Mesenchymal stem cell (in vitro differentiated cells and primary cell): ENCODE results near the gene ABCC1.
A peak's percentile ranks its signal among the peaks of the same experiment; 100 is the strongest.

Experiments
- DNase-seq: peaks from one replicate; pipeline ENCODE4 v3.0.0-alpha.2; 2013
- H2AFZ ChIP-seq: one replicate; pipeline ENCODE4 v1.6.1; 2013; ENCODE audit warnings: low read depth, mild to moderate bottlenecking, control low read depth, inconsistent platforms, low read length, moderate library complexity
- H2AK5ac ChIP-seq: 2 replicates; pipeline ENCODE4 v1.6.1; 2013; ENCODE audit warnings: low read length, moderate library complexity, mild to moderate bottlenecking, inconsistent platforms; ENCODE audit not compliant: severe bottlenecking
- H2BK120ac ChIP-seq: one replicate; pipeline ENCODE4 v1.6.1; 2013; ENCODE audit warnings: low read depth, mild to moderate bottlenecking, inconsistent platforms, low read length, moderate library complexity
- H2BK12ac ChIP-seq, 2 experiments: one replicate each; pipeline ENCODE4 v1.6.1; 2013; ENCODE audit warnings: inconsistent platforms in 2 of 2, low read length in 2 of 2, mild to moderate bottlenecking in 2 of 2, moderate library complexity in 2 of 2, control low read depth in 1 of 2
- H2BK15ac ChIP-seq: one replicate; pipeline ENCODE4 v1.6.1; 2013; ENCODE audit warnings: mild to moderate bottlenecking, low read depth, inconsistent platforms; ENCODE audit not compliant: poor library complexity, severe bottlenecking
- H2BK5ac ChIP-seq: 2 replicates; pipeline ENCODE4 v1.6.1; 2013; ENCODE audit warnings: low read depth, mild to moderate bottlenecking, low read length, control low read depth, inconsistent platforms; ENCODE audit not compliant: poor library complexity, severe bottlenecking
- H3K14ac ChIP-seq, 2 experiments: one replicate each; pipeline ENCODE4 v1.6.1; 2013; ENCODE audit warnings: inconsistent platforms in 2 of 2, low read length in 2 of 2, control low read depth in 1 of 2, mild to moderate bottlenecking in 1 of 2, moderate library complexity in 1 of 2
- H3K18ac ChIP-seq, 2 experiments: one replicate each; pipeline ENCODE4 v1.6.1; 2013; ENCODE audit warnings: inconsistent platforms in 2 of 2, low read length in 2 of 2, control low read depth in 1 of 2, low read depth in 1 of 2, mild to moderate bottlenecking in 1 of 2
- H3K23ac ChIP-seq, 2 experiments: one replicate each; pipeline ENCODE4 v1.6.1; 2013; ENCODE audit warnings: inconsistent platforms in 2 of 2, low read length in 2 of 2, mild to moderate bottlenecking in 2 of 2, moderate library complexity in 2 of 2, control low read depth in 1 of 2
- H3K27ac ChIP-seq: 2 replicates; pipeline ENCODE4 v1.5.1; 2013; ENCODE audit warnings: mild to moderate bottlenecking, moderate library complexity, low read length, control low read depth, inconsistent platforms; ENCODE audit not compliant: poor library complexity, severe bottlenecking
- H3K27me3 ChIP-seq, 2 experiments: 2 replicates each; pipeline versions ENCODE4 v1.6.1 to v1.7.0; 2013; ENCODE audit warnings: low read length in 2 of 2, mild to moderate bottlenecking in 2 of 2, moderate library complexity in 2 of 2, control low read depth in 1 of 2, inconsistent platforms in 1 of 2; ENCODE audit not compliant: control insufficient read depth in 1 of 2, insufficient read depth in 1 of 2
- H3K36me3 ChIP-seq, 2 experiments: 2 replicates each; pipeline versions ENCODE4 v1.6.1 to v1.7.0; 2013; ENCODE audit warnings: low read length in 2 of 2, control low read depth in 1 of 2, inconsistent platforms in 1 of 2, low read depth in 1 of 2, mild to moderate bottlenecking in 1 of 2; ENCODE audit not compliant: insufficient read depth in 2 of 2, control insufficient read depth in 1 of 2
- H3K4ac ChIP-seq, 2 experiments: one replicate each; pipeline ENCODE4 v1.6.1; 2013; ENCODE audit warnings: inconsistent platforms in 2 of 2, low read length in 2 of 2, mild to moderate bottlenecking in 2 of 2, moderate library complexity in 2 of 2, control low read depth in 1 of 2, low read depth in 1 of 2
- H3K4me1 ChIP-seq: 2 replicates; pipeline ENCODE4 v1.6.1; 2013; ENCODE audit warnings: low read depth, low read length, control low read depth; ENCODE audit not compliant: control insufficient read depth, insufficient read depth
- H3K4me2 ChIP-seq: 2 replicates; pipeline ENCODE4 v1.6.1; 2013; ENCODE audit warnings: low read length, mild to moderate bottlenecking, inconsistent platforms; ENCODE audit not compliant: poor library complexity, severe bottlenecking
- H3K4me3 ChIP-seq, 2 experiments: 2 replicates each; pipeline versions ENCODE4 v1.5.1 to v1.7.0; 2013; ENCODE audit warnings: low read length in 2 of 2, mild to moderate bottlenecking in 2 of 2, control low read depth in 1 of 2, low read depth in 1 of 2; ENCODE audit not compliant: insufficient read depth in 1 of 2
- H3K79me1 ChIP-seq: replicated peaks from 2 replicates; pipeline ENCODE4 v1.6.1; 2013; ENCODE audit warnings: mild to moderate bottlenecking, control low read depth, low read length, inconsistent platforms; ENCODE audit not compliant: poor library complexity, severe bottlenecking
- H3K9ac ChIP-seq: 2 replicates; pipeline ENCODE4 v1.7.0; 2013; ENCODE audit warnings: mild to moderate bottlenecking, low read length, moderate library complexity
- H3K9me3 ChIP-seq: 2 replicates; pipeline ENCODE4 v1.7.0; 2013; ENCODE audit warnings: mild to moderate bottlenecking, low read length; ENCODE audit not compliant: control insufficient read depth
- H4K8ac ChIP-seq: one replicate; pipeline ENCODE4 v1.6.1; 2013; ENCODE audit warnings: inconsistent platforms, mild to moderate bottlenecking, low read length, moderate library complexity
- H4K91ac ChIP-seq: one replicate; pipeline ENCODE4 v1.6.1; 2013; ENCODE audit warnings: mild to moderate bottlenecking, low read length, inconsistent platforms
- WGBS: methylation state at CpG from one replicate; pipeline ENCODE4 v1.1.7; 2013; ENCODE audit warnings: mixed read lengths; 5-methylcytosine and 5-hydroxymethylcytosine counted together

Gene ABCC1

DNA sequence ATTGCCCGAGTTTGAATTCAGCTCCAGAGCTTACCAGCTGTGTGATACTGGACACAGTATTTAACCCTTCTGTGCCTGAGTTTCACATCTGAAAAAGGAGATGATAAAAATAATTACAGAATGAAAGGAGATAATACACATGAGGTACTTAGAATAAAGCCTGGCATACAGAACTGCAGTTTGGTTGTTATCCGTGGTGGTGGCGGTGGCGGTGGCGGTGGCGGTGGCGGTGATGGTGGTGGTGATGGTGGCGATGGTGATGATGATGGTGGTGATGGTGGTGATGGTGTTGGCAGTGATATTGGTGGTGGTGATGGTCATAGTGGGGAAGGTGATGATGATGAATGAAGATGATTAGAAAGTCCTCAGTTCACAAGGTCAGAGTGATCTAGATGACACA, 57.2 kb downstream of the ABCC1 start:
- H2BK15ac ChIP-seq, result no peak overlapping the region
- H2BK12ac ChIP-seq, result no peak overlapping the region
- H3K4me3 ChIP-seq, result no peak overlapping the region
- H3K4ac ChIP-seq, result no peak overlapping the region
- no peak overlapping the region for H3K23ac ChIP-seq
- no peak overlapping the region for H4K91ac ChIP-seq
- H2AFZ ChIP-seq, result no peak overlapping the region
- no peak overlapping the region for H3K4me2 ChIP-seq
- no peaks in the 10 kb centered on the region for H3K9me3 ChIP-seq
- peak overlapping the region in 1 of 2 experiments; percentile 22 for H3K18ac ChIP-seq
- H3K4me1 ChIP-seq, result peaks cover 24% of the 10 kb centered on the region
- H3K27me3 ChIP-seq, result no peaks in the 10 kb centered on the region
- no peak overlapping the region for H3K27ac ChIP-seq
- H3K79me1 ChIP-seq, result peaks cover 11% of the 10 kb centered on the region
- H2AK5ac ChIP-seq, result no peak overlapping the region
- WGBS, result 85% methylated on average over 8 of the region's 8 CpGs
- no peak for DNase-seq
- H2BK120ac ChIP-seq, result no peak overlapping the region
- peak overlapping the region; percentile 50 for H4K8ac ChIP-seq
- H3K14ac ChIP-seq, result no peak overlapping the region
- peaks cover 5 to 24% of the 10 kb centered on the region in 2 experiments for H3K36me3 ChIP-seq
- H2BK5ac ChIP-seq, result no peak overlapping the region
- H3K9ac ChIP-seq, result peak overlapping the region; percentile 50

DNA sequence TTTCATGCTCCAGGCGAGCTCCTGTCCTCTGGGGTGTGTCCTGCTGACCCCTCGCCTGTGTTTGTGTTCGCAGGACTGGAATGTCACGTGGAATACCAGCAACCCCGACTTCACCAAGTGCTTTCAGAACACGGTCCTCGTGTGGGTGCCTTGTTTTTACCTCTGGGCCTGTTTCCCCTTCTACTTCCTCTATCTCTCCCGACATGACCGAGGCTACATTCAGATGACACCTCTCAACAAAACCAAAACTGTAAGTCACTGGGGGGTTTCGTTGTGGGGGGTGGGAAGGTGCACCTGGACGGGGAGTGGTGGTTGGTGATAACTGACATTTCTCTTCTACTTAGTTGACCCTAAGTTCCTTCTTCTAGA, 58.3 kb downstream of the ABCC1 start:
- Histone ChIP-seq H2BK12ac (peak overlapping the region in 1 of 2 experiments; percentile 83), H3K9ac (no peak overlapping the region)
- DNase-seq, result no peak

DNA sequence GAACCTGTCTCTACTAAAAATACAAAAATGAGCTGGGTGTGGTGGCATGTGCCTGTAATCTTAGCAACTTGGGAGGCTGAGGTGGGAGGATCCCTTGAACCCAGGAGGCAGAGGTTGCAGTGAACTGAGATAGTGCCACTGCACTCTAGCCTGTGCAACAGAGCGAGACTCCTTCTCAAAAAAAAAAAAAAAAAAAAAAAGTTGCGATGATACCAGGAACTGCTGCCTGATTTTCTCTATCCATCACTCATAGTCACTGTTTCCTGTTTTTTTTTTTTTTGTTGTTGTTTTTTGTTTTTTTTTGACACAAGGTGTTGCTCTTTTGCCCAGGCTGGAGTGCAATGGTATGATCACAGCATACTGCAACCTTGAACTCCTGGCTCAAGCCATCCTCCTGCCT, 59.2 kb downstream of the ABCC1 start:
- Histone ChIP-seq H3K9ac (no peak overlapping the region), H3K9me3 (no peaks in the 10 kb centered on the region), H3K4me3 (no peak overlapping the region), H2BK12ac (no peak overlapping the region), H3K23ac (no peak overlapping the region), H3K4me2 (no peak overlapping the region), H3K79me1 (peaks cover 13% of the 10 kb centered on the region), H4K8ac (no peak overlapping the region), H3K27me3 (no peaks in the 10 kb centered on the region), H3K36me3 (peaks cover 9 to 36% of the 10 kb centered on the region in 2 experiments), H2BK15ac (no peak overlapping the region), H2BK120ac (no peak overlapping the region), H4K91ac (no peak overlapping the region), H3K18ac (no peak overlapping the region), H3K4ac (no peak overlapping the region), H3K14ac (no peak overlapping the region), H3K4me1 (peaks cover 26% of the 10 kb centered on the region), H2AFZ (no peak overlapping the region), H3K27ac (no peak overlapping the region), H2BK5ac (no peak overlapping the region), H2AK5ac (no peak overlapping the region)
- WGBS, result no CpG with 5 or more reads among the region's 2 CpGs
- DNase-seq, result no peak

More for the DNA sequence above, 58.3 kb downstream of the ABCC1 start:
- Histone ChIP-seq H3K27me3 (no peaks in the 10 kb centered on the region), H3K4me1 (peaks cover 24% of the 10 kb centered on the region), H3K36me3 (peaks cover 9 to 29% of the 10 kb centered on the region in 2 experiments), H4K8ac (no peak overlapping the region), H3K4me3 (no peak overlapping the region), H4K91ac (no peak overlapping the region), H3K9me3 (no peaks in the 10 kb centered on the region), H3K14ac (peak overlapping the region in 1 of 2 experiments; percentile 66), H2BK15ac (no peak overlapping the region), H2AK5ac (peak overlapping the region; percentile 79), H3K79me1 (peaks cover 13% of the 10 kb centered on the region), H3K27ac (no peak overlapping the region), H3K4me2 (no peak overlapping the region), H3K23ac (no peak overlapping the region), H2AFZ (no peak overlapping the region), H2BK120ac (no peak overlapping the region), H2BK5ac (no peak overlapping the region), H3K18ac (peak overlapping the region in 1 of 2 experiments; percentile 74), H3K4ac (peak overlapping the region in 1 of 2 experiments; percentile 55)
- WGBS, result 82% methylated on average over 4 of the region's 11 CpGs

DNA sequence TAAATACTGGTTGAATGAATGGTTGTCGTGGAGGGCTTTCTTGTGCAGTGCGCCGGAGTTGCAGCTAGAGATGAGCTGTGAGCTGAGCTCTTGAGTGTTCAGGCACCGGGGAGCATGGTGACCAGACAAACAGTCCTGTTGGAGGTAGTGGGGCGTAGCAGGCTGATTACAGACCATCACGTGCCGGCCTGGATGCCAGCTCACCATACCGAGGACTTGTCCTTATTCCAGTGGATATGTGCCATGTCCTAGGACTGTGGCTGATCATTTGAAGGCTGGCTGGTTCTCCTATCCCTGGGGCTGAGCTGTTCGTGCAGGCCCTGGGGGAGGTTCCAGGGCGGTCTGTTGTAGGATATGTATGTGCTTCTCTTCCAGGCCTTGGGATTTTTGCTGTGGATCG, 60.0 kb downstream of the ABCC1 start:
- peak overlapping the region in 1 of 2 experiments; percentile 57 for H3K18ac ChIP-seq
- H3K79me1 ChIP-seq, result peaks cover 13% of the 10 kb centered on the region
- H3K27ac ChIP-seq, result no peak overlapping the region
- DNase-seq, result no peak
- no peak overlapping the region for H2AFZ ChIP-seq
- no peak overlapping the region for H2BK15ac ChIP-seq
- no peak overlapping the region for H3K14ac ChIP-seq
- H4K8ac ChIP-seq, result no peak overlapping the region
- no peak overlapping the region for H3K4me2 ChIP-seq
- no peak overlapping the region for H3K4ac ChIP-seq
- no peaks in the 10 kb centered on the region for H3K9me3 ChIP-seq
- H3K27me3 ChIP-seq, result no peaks in the 10 kb centered on the region
- peaks cover 9 to 39% of the 10 kb centered on the region in 2 experiments for H3K36me3 ChIP-seq
- H3K23ac ChIP-seq, result peak overlapping the region in 1 of 2 experiments; percentile 99
- no peak overlapping the region for H3K4me3 ChIP-seq
- peaks cover 23% of the 10 kb centered on the region for H3K4me1 ChIP-seq
- H2BK120ac ChIP-seq, result no peak overlapping the region
- no peak overlapping the region for H2BK5ac ChIP-seq
- peak overlapping the region in 1 of 2 experiments; percentile 71 for H2BK12ac ChIP-seq
- H4K91ac ChIP-seq, result no peak overlapping the region
- no peak overlapping the region for H3K9ac ChIP-seq
- H2AK5ac ChIP-seq, result peak overlapping the region; percentile 1
- 95% methylated on average over 11 of the region's 11 CpGs for WGBS
